Heart left ventricle (tissue), 16 donors: ENCODE results near the gene VPS26A. TPM values are rescaled to one million over a fixed set of nuclear protein-coding genes. Genes with fewer than 3 reads are reported as not detected.

Experiments
- ATAC-seq, 4 donors: fragments of 200-7000 bp; cut with Tn5 transposase; one replicate each; pipeline ENCODE4 v1.9.1; 2020 to 2022; ENCODE audit warnings: moderate library complexity in 4 of 4, mild to moderate bottlenecking in 3 of 4, moderate number of reproducible peaks in 1 of 4
- DNase-seq, 5 donors: peaks; one replicate each; pipeline ENCODE4 v3.0.0-alpha.2; 2020
- H3K27ac ChIP-seq, 12 donors: fragments of 200-600 bp; sonication (generic) in 4 of 12; one replicate each; pipeline versions ENCODE4 v1.5.0 to v1.8.0; 2016 to 2022; ENCODE audit warnings: mild to moderate bottlenecking in 2 of 12
- H3K27me3 ChIP-seq, 9 donors: fragments of 200-600 bp; sonication (generic) in 2 of 9; one replicate each; pipeline versions ENCODE4 v1.5.1 to v1.8.0; 2016 to 2022; ENCODE audit warnings: mild to moderate bottlenecking in 3 of 9
- H3K36me3 ChIP-seq, 9 donors: fragments of 200-600 bp; sonication (generic) in 2 of 9; one replicate each; pipeline versions ENCODE4 v1.5.0 to v1.8.0; 2018 to 2022; ENCODE audit warnings: mild to moderate bottlenecking in 2 of 9
- H3K4me1 ChIP-seq, 12 donors: fragments of 200-600 bp; sonication (generic) in 4 of 12; one replicate each; pipeline versions ENCODE4 v1.5.0 to v1.8.0; 2016 to 2022; ENCODE audit warnings: mild to moderate bottlenecking in 3 of 12
- H3K4me3 ChIP-seq, 12 donors: fragments of 200-600 bp; sonication (generic) in 4 of 12; one replicate each; pipeline versions ENCODE4 v1.5.0 to v1.8.0; 2017 to 2022; ENCODE audit warnings: mild to moderate bottlenecking in 9 of 12, moderate library complexity in 4 of 12
- H3K9me3 ChIP-seq, 12 donors: fragments of 200-600 bp; sonication (generic) in 4 of 12; one replicate each; pipeline versions ENCODE4 v1.5.0 to v1.8.0; 2016 to 2022; ENCODE audit warnings: mild to moderate bottlenecking in 1 of 12
- POLR2A ChIP-seq, 2 donors: fragments of 450-650 bp; IDR thresholded peaks; one replicate each; pipeline ENCODE4 v1.6.1; 2017; ENCODE audit warnings: antibody characterized with exemption in 2 of 2, mild to moderate bottlenecking in 2 of 2, moderate library complexity in 2 of 2
- WGBS, 4 donors: extraction: QIAGEN DNeasy Blood & Tissue Kit in 2 of 4; methylation state at CpG; one replicate each; pipeline versions ENCODE4 v1.1.5 to v1.1.7; 2013 to 2018; 5-methylcytosine and 5-hydroxymethylcytosine counted together
- intact Hi-C, 10 donors: fragments of 100-400 bp; cut with DNase I; formaldehyde crosslinking; loops; one replicate each; pipeline versions ENCODE4 v1.11.1 to v1.14.2; 2022
- polyA plus RNA-seq, 2 donors: library from polyadenylated mRNA; stranded (reverse); fragments of 200-250 nt; gene quantifications; one replicate each; pipeline ENCODE4 v1.2.3, GENCODE V29; 2013
- total RNA-seq, 9 donors: library from RNA; depleted of rRNA in 2 of 9; stranded (reverse); fragments of >200 nt in 2 of 9; fragmentation: NEBNext Ultra II Directional in 3 of 9; extraction: Animal tissue kit (Norgen Biotek cat#: 25700) in 3 of 9; gene quantifications; one replicate each; pipeline versions ENCODE4 v1.1.0 to v1.2.4, GENCODE V29; 2016 to 2023
- TF ChIP-seq, protein P1 (sequence below), 12 donors: fragments of 200-600 bp; sonication (generic) in 4 of 12; IDR thresholded peaks; one replicate each; pipeline versions ENCODE4 v1.5.0 to v1.8.0; 2018 to 2022; ENCODE audit warnings: antibody characterized with exemption in 12 of 12, mild to moderate bottlenecking in 5 of 12
- donor health status: ischemic (EF 13 %, LVEDD 7.1; RV severe dilation, severe dysfunction).
- donor health status: healthy with polysubstance abuse.
- donor health status: DM: no; HTN: yes; CAD: no.
- donor health status: DM: no; HTN: no; CAD: no.
- donor health status: ischemic (EF 25% LVEDD 6.9; RV normal size, moderate dysfunction).
- donor health status: ischemic (EF 25% LVEDD 5.7; RV mildly dilated, moderate dysfunction).
- donor health status: healthy.
- donor health status: DM: yes; HTN: yes; CAD: no.
- donor health status: ischemic (EF 35%, LVEDD 5.7; RV mildly dilated, moderate dysfunction).
- donor health status: nonischemic (EF 11% LVEDD 7.7; RV severe dilation, severe dysfunction).
- donor health status: DM: yes; HTN: yes; CAD: no.
- donor health status: PGD.
- donor health status: ischemic (EF 29% LVEDD 5.4; RV normal size, mild dysfunction).
- donor health status: nonischemic (EF 23%, LVEDD 6.1; RV moderate dilation, normal function).

The VPS26A gene
- total and polyA plus RNA-seq, 11 donors = 15.5 to 42.3 (median 34.4) TPM

DNA sequence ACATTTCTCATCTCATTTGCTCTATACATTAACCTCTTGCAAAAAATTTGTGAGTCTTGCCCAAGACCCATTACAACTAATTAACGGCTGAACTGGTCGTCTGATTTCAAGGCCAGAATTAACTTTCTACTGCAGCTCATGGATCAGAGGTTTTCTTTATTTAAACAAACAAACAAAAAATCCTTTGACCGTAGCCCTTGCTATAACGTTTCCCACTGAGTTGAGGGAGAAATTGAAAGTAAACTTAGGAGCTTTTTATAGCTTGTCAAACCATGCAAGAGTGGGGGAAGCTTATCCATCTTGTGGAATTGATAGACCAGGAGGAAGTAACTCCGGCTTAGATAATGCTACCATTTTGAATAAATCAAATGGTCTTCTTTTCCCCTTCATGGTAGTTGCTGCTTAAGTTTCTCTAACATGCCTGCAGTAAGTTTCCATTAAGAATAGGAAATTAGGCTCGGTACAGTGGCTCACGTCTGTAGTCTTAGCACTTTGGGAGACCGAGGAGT lies 32.8 kb upstream of the VPS26A start:
- Histone ChIP-seq H3K36me3 (peaks cover 0 to 11% (median 0%) of the 10 kb centered on the region in 9 donors), H3K27ac (peak overlapping the region; percentile 8 to 97 (median 82)), H3K4me1 (peaks cover 0 to 69% (median 14%) of the 10 kb centered on the region in 12 donors), H3K27me3 (no peaks in the 10 kb centered on the region), H3K4me3 (peak overlapping the region in 9 of 12 donors; percentile 49 to 77 (median 60)), H3K9me3 (no peaks in the 10 kb centered on the region)
- 55 to 68% (median 62%) methylated on average over 8 of the region's 8 CpGs for WGBS, 4 donors
- TF ChIP-seq POLR2A (IDR thresholded peaks at IDR 0.05) = no peak
- TF ChIP-seq, protein P1, sequence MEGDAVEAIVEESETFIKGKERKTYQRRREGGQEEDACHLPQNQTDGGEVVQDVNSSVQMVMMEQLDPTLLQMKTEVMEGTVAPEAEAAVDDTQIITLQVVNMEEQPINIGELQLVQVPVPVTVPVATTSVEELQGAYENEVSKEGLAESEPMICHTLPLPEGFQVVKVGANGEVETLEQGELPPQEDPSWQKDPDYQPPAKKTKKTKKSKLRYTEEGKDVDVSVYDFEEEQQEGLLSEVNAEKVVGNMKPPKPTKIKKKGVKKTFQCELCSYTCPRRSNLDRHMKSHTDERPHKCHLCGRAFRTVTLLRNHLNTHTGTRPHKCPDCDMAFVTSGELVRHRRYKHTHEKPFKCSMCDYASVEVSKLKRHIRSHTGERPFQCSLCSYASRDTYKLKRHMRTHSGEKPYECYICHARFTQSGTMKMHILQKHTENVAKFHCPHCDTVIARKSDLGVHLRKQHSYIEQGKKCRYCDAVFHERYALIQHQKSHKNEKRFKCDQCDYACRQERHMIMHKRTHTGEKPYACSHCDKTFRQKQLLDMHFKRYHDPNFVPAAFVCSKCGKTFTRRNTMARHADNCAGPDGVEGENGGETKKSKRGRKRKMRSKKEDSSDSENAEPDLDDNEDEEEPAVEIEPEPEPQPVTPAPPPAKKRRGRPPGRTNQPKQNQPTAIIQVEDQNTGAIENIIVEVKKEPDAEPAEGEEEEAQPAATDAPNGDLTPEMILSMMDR (IDR thresholded peaks at IDR 0.05) = no peak
- no peak for DNase-seq
- intact Hi-C loops = loop anchor here in 5 of 10 donors (5.0 kb wide), 4 partner anchors 34 to 89 kb away; no protein-coding TSS in a partner anchor
- no peak for ATAC-seq

DNA sequence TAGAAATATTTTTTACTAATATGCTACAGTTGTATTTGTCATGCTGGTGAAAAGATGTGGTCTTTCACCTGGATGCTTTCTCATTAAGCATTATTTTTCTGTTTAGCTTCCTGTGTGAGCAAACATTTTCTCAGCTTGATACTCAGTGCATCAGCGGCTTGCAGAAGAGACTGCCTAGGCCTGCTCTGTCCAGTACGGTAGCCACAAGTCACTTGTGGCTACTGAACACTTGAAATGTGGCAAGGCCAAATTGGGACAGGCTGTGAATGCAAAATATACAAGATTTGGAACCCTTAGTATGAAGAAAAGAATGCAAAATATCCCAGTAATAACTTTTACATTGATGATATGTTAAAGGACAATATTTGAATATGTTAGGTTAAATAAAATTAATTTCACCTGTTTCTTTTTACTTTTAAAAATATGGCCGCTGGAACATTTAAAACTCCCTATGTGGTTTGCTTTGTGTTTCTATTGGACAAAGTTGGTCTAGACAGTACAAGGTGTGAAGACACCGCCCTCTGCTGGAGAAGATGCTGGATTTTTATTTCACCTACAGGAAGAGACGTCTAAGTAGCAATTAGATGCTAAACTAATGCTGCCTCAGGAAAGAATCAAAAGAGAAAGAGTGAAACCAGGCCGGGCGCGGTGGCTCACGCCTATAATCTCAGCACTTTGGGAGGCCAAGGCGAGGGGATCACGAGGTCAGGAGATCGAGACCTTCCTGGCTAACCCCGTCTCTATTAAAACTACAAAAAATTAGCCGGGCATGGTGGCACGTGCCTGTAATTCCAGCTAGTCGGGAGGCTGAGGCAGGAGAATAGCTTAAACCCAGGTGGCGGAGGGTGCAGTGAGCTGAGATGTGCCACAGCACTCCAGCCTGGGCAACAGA lies 30.8 kb upstream of the VPS26A start:
- 49 to 53% (median 51%) methylated on average over 17 of the region's 17 CpGs for WGBS, 4 donors
- H3K4me3 ChIP-seq = peak overlapping the region in 1 of 12 donors; percentile 33

DNA sequence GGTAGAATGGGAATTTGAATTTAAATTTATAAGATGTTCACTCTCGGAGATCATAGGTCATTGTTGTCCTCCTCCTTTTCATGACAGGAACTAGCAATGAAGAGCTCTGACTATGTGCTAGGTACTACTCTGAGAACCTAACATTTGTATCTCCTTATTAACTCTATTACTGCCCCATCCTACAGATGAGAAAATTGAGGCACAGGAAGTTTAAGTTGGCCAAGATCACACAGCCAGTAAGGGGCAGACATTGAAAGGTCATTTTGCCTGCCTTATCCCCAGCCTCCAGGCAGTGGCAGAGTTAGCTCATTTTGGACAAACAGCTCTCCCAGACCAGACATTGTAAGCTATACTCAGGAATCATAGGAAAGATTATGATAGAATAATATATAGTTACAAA lies 30.0 kb upstream of the VPS26A start:
- no peak for TF ChIP-seq POLR2A (IDR thresholded peaks at IDR 0.05)
- TF ChIP-seq, protein P1 (IDR thresholded peaks at IDR 0.05) = no peak
- H3K4me1 ChIP-seq = peaks cover 0 to 65% (median 8%) of the 10 kb centered on the region in 12 donors
- peak overlapping the region in 1 of 12 donors; percentile 33 for H3K4me3 ChIP-seq
- no peak for DNase-seq
- no peak for ATAC-seq
- WGBS, 4 donors = 85 to 100% (median 88%) methylated on average over 1 of the region's 1 CpG
- H3K27me3 ChIP-seq = no peaks in the 10 kb centered on the region
- no peaks in the 10 kb centered on the region for H3K9me3 ChIP-seq
- H3K27ac ChIP-seq = peak overlapping the region in 1 of 12 donors; percentile 97
- intact Hi-C loops = loop anchor here (1.0 to 5.0 kb wide), 8 partner anchors 30 to 92 kb away; partner anchors contain the start of gene VPS26A (in 1 of the 10)
- H3K36me3 ChIP-seq = peaks cover 0 to 39% (median 12%) of the 10 kb centered on the region in 9 donors

More for the DNA sequence above, 30.8 kb upstream of the VPS26A start:
- Histone ChIP-seq H3K27ac (peak overlapping the region in 5 of 12 donors; percentile 6 to 97 (median 40)), H3K4me1 (peaks cover 0 to 65% (median 8%) of the 10 kb centered on the region in 12 donors), H3K36me3 (peaks cover 0 to 31% (median 5%) of the 10 kb centered on the region in 9 donors), H3K9me3 (no peaks in the 10 kb centered on the region), H3K27me3 (no peaks in the 10 kb centered on the region)
- ATAC-seq (peak; percentile 57 to 91 (median 76)), DNase-seq (peak in 4 of 5 donors; percentile 68 to 83 (median 78))
- intact Hi-C loops = loop anchor here (1.0 to 5.0 kb wide), 8 partner anchors 31 to 91 kb away; partner anchors contain the start of gene VPS26A (in 1 of the 10)
- TF ChIP-seq, protein P1 (IDR thresholded peaks at IDR 0.05) = peak; percentile 71 to 90 (median 84)
- TF ChIP-seq POLR2A (IDR thresholded peaks at IDR 0.05) = no peak

- no peak for ATAC-seq
- peaks cover 0 to 60% (median 13%) of the 10 kb centered on the region in 9 donors for H3K36me3 ChIP-seq
- intact Hi-C loops = loop anchor here in 1 of 10 donors (5.0 kb wide), 1 partner anchor 84 kb away; no protein-coding TSS in a partner anchor
- peaks cover 0 to 73% (median 5%) of the 10 kb centered on the region in 12 donors for H3K4me1 ChIP-seq
- DNase-seq = no peak
- no peak overlapping the region for H3K4me3 ChIP-seq
- H3K27me3 ChIP-seq = no peaks in the 10 kb centered on the region
- H3K9me3 ChIP-seq = no peaks in the 10 kb centered on the region
- peak overlapping the region in 1 of 12 donors; percentile 42 for H3K27ac ChIP-seq
- 67 to 84% (median 77%) methylated on average over 2 of the region's 2 CpGs for WGBS, 4 donors
- TF ChIP-seq, protein P1 (IDR thresholded peaks at IDR 0.05) = no peak
- TF ChIP-seq POLR2A (IDR thresholded peaks at IDR 0.05) = no peak
Observed at GRCh38 chr10:69096045-69096444, 27.9 kb upstream of the VPS26A start.
